ENCODE results near the gene DCTN3. TPM values are rescaled to one million over a fixed set of nuclear protein-coding genes. Genes with fewer than 3 reads are reported as not detected.

Gene DCTN3
- polyA plus RNA-seq, 2 donors = 44.4 to 112 TPM

GRCh38 chr9:34591917-34592866 is 28.1 kb downstream of the DCTN3 start:
- H3K36me3 ChIP-seq (ENCODE audit: control insufficient read depth in 2 of 2, insufficient read depth in 2 of 2, low read length in 1 of 2) = no peaks in the 10 kb centered on the region
- H3K27me3 ChIP-seq (ENCODE audit: control insufficient read depth in 1 of 2, insufficient read depth in 2 of 2, low read length in 2 of 2) = peaks cover 5 to 13% of the 10 kb centered on the region in 2 donors
- no peak overlapping the region for H3K4me3 ChIP-seq (ENCODE audit: low read depth in 1 of 2, low read length in 2 of 2)
- H3K4me1 ChIP-seq (ENCODE audit: control insufficient read depth in 2 of 2, insufficient read depth in 2 of 2, low read length in 1 of 2) = peaks cover 12 to 27% of the 10 kb centered on the region in 2 donors
- 29 to 30% methylated on average over 16 of the region's 16 CpGs for WGBS, 2 donors
- H3K27ac ChIP-seq (ENCODE audit: low read depth in 2 of 2, low read length in 1 of 2) = no peak overlapping the region
- no peaks in the 10 kb centered on the region for H3K9me3 ChIP-seq (ENCODE audit: control insufficient read depth in 2 of 2, insufficient read depth in 1 of 2, low read depth in 1 of 2, low read length in 1 of 2)

DNA sequence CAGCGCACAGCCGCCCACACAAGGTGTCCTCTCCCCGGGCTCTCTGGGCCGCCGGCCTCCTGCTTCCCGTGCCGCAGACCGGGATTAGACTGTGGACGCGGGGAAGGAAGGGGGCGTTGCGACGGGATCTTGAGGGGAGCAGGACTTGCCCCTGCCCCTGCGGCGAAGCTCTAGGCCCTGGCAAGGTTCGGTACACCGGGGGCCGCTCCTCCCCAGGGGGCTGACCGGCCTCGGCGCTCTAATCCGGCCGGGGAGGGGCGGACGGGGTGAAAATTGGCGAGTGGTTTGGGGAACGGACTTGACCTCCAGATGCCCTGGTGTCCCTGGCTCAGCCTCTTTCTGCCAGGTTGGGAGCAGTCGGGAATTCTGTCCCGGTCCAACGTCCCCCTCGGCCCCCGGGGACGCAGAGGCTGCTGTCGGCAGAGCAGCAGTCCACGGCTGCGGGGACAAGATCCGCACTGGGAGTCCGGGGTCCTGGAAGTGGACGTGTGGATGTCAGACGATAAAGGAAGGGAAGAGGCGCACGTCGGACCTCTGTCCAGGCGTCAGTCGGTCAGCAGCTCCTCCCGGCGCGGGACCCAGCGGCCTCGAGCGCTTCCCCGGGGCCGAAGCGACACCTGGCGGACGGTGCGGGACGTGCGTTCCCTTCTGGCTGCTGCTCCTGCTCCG is 28.9 kb downstream of the DCTN3 start:
- Histone ChIP-seq H3K9me3 (ENCODE audit: control insufficient read depth in 2 of 2, insufficient read depth in 1 of 2, low read depth in 1 of 2, low read length in 1 of 2) (no peaks in the 10 kb centered on the region), H3K27me3 (ENCODE audit: control insufficient read depth in 1 of 2, insufficient read depth in 2 of 2, low read length in 2 of 2) (peaks cover 5 to 13% of the 10 kb centered on the region in 2 donors), H3K4me3 (ENCODE audit: low read depth in 1 of 2, low read length in 2 of 2) (peak overlapping the region; percentile 41 to 44), H3K4me1 (ENCODE audit: control insufficient read depth in 2 of 2, insufficient read depth in 2 of 2, low read length in 1 of 2) (peaks cover 12 to 27% of the 10 kb centered on the region in 2 donors), H3K36me3 (ENCODE audit: control insufficient read depth in 2 of 2, insufficient read depth in 2 of 2, low read length in 1 of 2) (no peaks in the 10 kb centered on the region), H3K27ac (ENCODE audit: low read depth in 2 of 2, low read length in 1 of 2) (no peak overlapping the region)
- 5% methylated on average over 45 to 60 of the region's 60 CpGs for WGBS, 2 donors

DNA sequence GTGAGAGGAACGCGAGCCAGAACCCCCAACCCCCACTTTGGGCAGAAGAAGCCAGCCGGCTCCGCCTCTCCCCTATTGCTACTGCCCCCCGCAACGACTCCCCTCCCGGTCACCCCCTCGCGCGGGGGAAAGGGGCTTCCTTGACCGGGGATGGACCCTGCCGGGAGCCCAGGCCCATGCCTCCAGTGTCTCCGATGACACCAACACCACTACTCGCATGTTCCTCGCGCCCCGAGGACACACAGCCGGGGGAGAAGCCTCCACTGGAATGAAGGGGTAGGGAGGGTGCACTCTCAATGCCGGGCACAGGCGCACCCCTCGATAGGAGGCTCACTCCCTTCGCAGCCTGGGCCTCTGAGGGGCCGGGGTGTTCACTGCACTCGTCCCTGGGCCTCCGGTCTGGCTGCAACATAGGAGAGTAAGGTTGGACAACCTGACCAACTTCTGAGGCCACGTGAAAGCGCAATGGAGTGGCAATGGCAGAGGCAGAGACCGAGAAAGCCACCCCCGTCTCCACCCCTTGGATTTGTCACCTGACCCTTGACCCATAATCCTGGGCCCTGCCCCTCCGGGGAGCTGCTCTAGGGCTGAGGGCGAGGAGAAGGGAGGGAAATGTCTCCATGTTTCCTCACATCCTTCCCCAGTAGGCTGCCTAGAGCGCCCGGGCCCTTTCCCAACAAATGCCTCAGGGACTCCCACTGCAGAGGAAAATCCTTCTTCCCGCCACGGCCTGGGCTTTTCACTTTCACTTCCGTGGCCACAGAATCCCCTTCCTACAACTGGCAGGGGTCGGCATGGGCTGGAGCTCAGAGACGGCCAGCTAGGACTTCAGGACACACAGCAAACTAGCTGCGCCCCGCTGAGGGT is 29.7 kb downstream of the DCTN3 start:
- Histone ChIP-seq H3K27ac (ENCODE audit: low read depth in 2 of 2, low read length in 1 of 2) (no peak overlapping the region), H3K4me1 (ENCODE audit: control insufficient read depth in 2 of 2, insufficient read depth in 2 of 2, low read length in 1 of 2) (peaks cover 12 to 27% of the 10 kb centered on the region in 2 donors), H3K36me3 (ENCODE audit: control insufficient read depth in 2 of 2, insufficient read depth in 2 of 2, low read length in 1 of 2) (no peaks in the 10 kb centered on the region), H3K27me3 (ENCODE audit: control insufficient read depth in 1 of 2, insufficient read depth in 2 of 2, low read length in 2 of 2) (peaks cover 5 to 13% of the 10 kb centered on the region in 2 donors), H3K9me3 (ENCODE audit: control insufficient read depth in 2 of 2, insufficient read depth in 1 of 2, low read depth in 1 of 2, low read length in 1 of 2) (no peaks in the 10 kb centered on the region), H3K4me3 (ENCODE audit: low read depth in 1 of 2, low read length in 2 of 2) (peak overlapping the region; percentile 44)
- WGBS, 2 donors = 12 to 15% methylated on average over 40 of the region's 40 CpGs

GRCh38 chr9:34589636-34590380 is 30.5 kb downstream of the DCTN3 start, which contains the start of gene CNTFR:
CNTFR (minus strand) TSS chr9:34589724; CDS start chr9:34568981, 20,743 bp downstream.
- H3K27me3 ChIP-seq (ENCODE audit: control insufficient read depth in 1 of 2, insufficient read depth in 2 of 2, low read length in 2 of 2) = peaks cover 5 to 13% of the 10 kb centered on the region in 2 donors
- peak within 1 kb of the TSS; percentile 44 for H3K4me3 ChIP-seq (ENCODE audit: low read depth in 1 of 2, low read length in 2 of 2)
- WGBS, 2 donors = 1 to 2% methylated on average over 85 to 104 of the region's 104 CpGs
- H3K27ac ChIP-seq (ENCODE audit: low read depth in 2 of 2, low read length in 1 of 2) = no peak within 1 kb of the TSS
- H3K36me3 ChIP-seq (ENCODE audit: control insufficient read depth in 2 of 2, insufficient read depth in 2 of 2, low read length in 1 of 2) = no peaks in the 10 kb centered on the region
- no peaks in the 10 kb centered on the region for H3K9me3 ChIP-seq (ENCODE audit: control insufficient read depth in 2 of 2, insufficient read depth in 1 of 2, low read depth in 1 of 2, low read length in 1 of 2)
- peaks cover 12 to 27% of the 10 kb centered on the region in 2 donors for H3K4me1 ChIP-seq (ENCODE audit: control insufficient read depth in 2 of 2, insufficient read depth in 2 of 2, low read length in 1 of 2)

GRCh38 chr9:34588671-34589635 is 31.3 kb downstream of the DCTN3 start:
- 2 to 3% methylated on average over 78 to 86 of the region's 86 CpGs for WGBS, 2 donors

GRCh38 chr9:34587271-34587670 is 33.0 kb downstream of the DCTN3 start:
- Histone ChIP-seq H3K36me3 (ENCODE audit: control insufficient read depth in 2 of 2, insufficient read depth in 2 of 2, low read length in 1 of 2) (no peaks in the 10 kb centered on the region), H3K4me1 (ENCODE audit: control insufficient read depth in 2 of 2, insufficient read depth in 2 of 2, low read length in 1 of 2) (peaks cover 12 to 23% of the 10 kb centered on the region in 2 donors), H3K27me3 (ENCODE audit: control insufficient read depth in 1 of 2, insufficient read depth in 2 of 2, low read length in 2 of 2) (peaks cover 5 to 13% of the 10 kb centered on the region in 2 donors), H3K9me3 (ENCODE audit: control insufficient read depth in 2 of 2, insufficient read depth in 1 of 2, low read depth in 1 of 2, low read length in 1 of 2) (no peaks in the 10 kb centered on the region), H3K27ac (ENCODE audit: low read depth in 2 of 2, low read length in 1 of 2) (no peak overlapping the region), H3K4me3 (ENCODE audit: low read depth in 1 of 2, low read length in 2 of 2) (no peak overlapping the region)
- WGBS, 2 donors = 60 to 66% methylated on average over 2 of the region's 2 CpGs

More at GRCh38 chr9:34588671-34589635, 31.3 kb downstream of the DCTN3 start:
- no peaks in the 10 kb centered on the region for H3K36me3 ChIP-seq (ENCODE audit: control insufficient read depth in 2 of 2, insufficient read depth in 2 of 2, low read length in 1 of 2)
- peak overlapping the region; percentile 44 for H3K4me3 ChIP-seq (ENCODE audit: low read depth in 1 of 2, low read length in 2 of 2)
- peaks cover 5 to 13% of the 10 kb centered on the region in 2 donors for H3K27me3 ChIP-seq (ENCODE audit: control insufficient read depth in 1 of 2, insufficient read depth in 2 of 2, low read length in 2 of 2)
- peaks cover 12 to 27% of the 10 kb centered on the region in 2 donors for H3K4me1 ChIP-seq (ENCODE audit: control insufficient read depth in 2 of 2, insufficient read depth in 2 of 2, low read length in 1 of 2)
- no peak overlapping the region for H3K27ac ChIP-seq (ENCODE audit: low read depth in 2 of 2, low read length in 1 of 2)
- no peaks in the 10 kb centered on the region for H3K9me3 ChIP-seq (ENCODE audit: control insufficient read depth in 2 of 2, insufficient read depth in 1 of 2, low read depth in 1 of 2, low read length in 1 of 2)

DNA sequence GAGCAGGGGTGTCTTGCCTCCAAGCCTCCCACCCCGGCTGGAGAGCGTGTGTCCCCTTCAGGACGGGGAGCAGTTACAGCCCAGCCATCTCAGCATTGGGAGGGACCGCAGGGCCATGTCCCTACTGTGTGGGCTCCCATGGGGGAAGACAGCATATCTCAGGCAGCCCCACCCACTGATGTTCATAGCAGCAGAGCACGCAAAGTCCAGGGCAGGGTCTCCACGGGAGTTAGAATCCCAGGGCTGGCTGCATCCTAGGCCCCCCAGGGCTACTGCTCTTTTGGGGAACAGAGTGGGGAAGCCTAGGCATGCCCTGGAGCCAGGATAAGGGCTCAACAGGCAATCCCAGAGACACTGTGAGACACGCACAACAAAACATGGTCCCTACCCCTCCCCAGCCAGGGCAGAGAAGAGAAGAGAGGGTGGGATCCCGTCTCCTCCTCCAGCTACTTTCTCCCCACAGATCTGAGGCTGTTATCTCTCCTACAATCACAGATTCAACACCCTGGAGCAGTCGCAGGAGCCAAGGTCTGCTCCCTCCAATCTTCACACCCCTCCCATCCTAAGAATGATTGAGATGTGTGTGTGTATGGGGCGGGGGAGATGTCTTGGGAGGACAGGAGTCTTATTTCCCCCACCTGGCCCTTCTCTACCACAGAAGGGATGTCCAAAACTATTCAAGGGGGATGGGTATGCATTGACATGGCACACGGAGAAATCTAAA is 34.2 kb downstream of the DCTN3 start:
- no peak overlapping the region for H3K27ac ChIP-seq (ENCODE audit: low read depth in 2 of 2, low read length in 1 of 2)
- H3K9me3 ChIP-seq (ENCODE audit: control insufficient read depth in 2 of 2, insufficient read depth in 1 of 2, low read depth in 1 of 2, low read length in 1 of 2) = no peaks in the 10 kb centered on the region
- no peak overlapping the region for H3K4me3 ChIP-seq (ENCODE audit: low read depth in 1 of 2, low read length in 2 of 2)
- WGBS, 2 donors = 37 to 41% methylated on average over 11 of the region's 11 CpGs
- H3K36me3 ChIP-seq (ENCODE audit: control insufficient read depth in 2 of 2, insufficient read depth in 2 of 2, low read length in 1 of 2) = no peaks in the 10 kb centered on the region
- H3K27me3 ChIP-seq (ENCODE audit: control insufficient read depth in 1 of 2, insufficient read depth in 2 of 2, low read length in 2 of 2) = peaks cover 5 to 13% of the 10 kb centered on the region in 2 donors
- H3K4me1 ChIP-seq (ENCODE audit: control insufficient read depth in 2 of 2, insufficient read depth in 2 of 2, low read length in 1 of 2) = peaks cover 9 to 19% of the 10 kb centered on the region in 2 donors
